IPS DF 6.9 (cell line): ENCODE data around the gene DISP3.

ENCODE experiments used
- DNase-seq: peaks from one replicate; pipeline ENCODE4 v3.0.0-alpha.2; 2013; ENCODE audit warnings: low read depth, low spot score
- H3K27ac ChIP-seq: one replicate; pipeline ENCODE4 v1.5.1; 2013; ENCODE audit warnings: low read length, control low read depth
- H3K27me3 ChIP-seq: 2 replicates; pipeline ENCODE4 v1.6.1; 2013; ENCODE audit warnings: mild to moderate bottlenecking, low read length; ENCODE audit not compliant: control insufficient read depth, insufficient read depth
- H3K36me3 ChIP-seq: 2 replicates; pipeline ENCODE4 v1.6.1; 2013; ENCODE audit warnings: low read length; ENCODE audit not compliant: control insufficient read depth, insufficient read depth
- H3K4me1 ChIP-seq: 2 replicates; pipeline ENCODE4 v1.6.1; 2013; ENCODE audit warnings: low read length; ENCODE audit not compliant: control insufficient read depth, insufficient read depth
- H3K4me3 ChIP-seq: 2 replicates; pipeline ENCODE4 v1.5.1; 2013; ENCODE audit warnings: mild to moderate bottlenecking, low read length
- H3K9me3 ChIP-seq: 2 replicates; pipeline ENCODE4 v1.6.1; 2013; ENCODE audit warnings: low read length, inconsistent platforms; ENCODE audit not compliant: control insufficient read depth, insufficient read depth
- whole genome bisulfite sequencing: extraction: QIAGEN DNeasy Blood & Tissue Kit; methylation state at CpG from one replicate; pipeline ENCODE4 v1.1.7; 2013; ENCODE audit warnings: mixed read lengths, missing lambda C conversion rate; ENCODE audit not compliant: insufficient read length, insufficient coverage; 5-methylcytosine and 5-hydroxymethylcytosine counted together

Gene DISP3

GRCh38 chr1:11473491-11474034 lies 5.4 kb upstream of the DISP3 start:
- H3K27me3 ChIP-seq, result peaks cover 1% of the 10 kb centered on the region; the same call in 1 of the 2 replicates
- H3K4me1 ChIP-seq, result no peaks in the 10 kb centered on the region
- no CpG with 5 or more reads among the region's 8 CpGs for WGBS
- H3K9me3 ChIP-seq, result no peaks in the 10 kb centered on the region
- peak; percentile 20 for DNase-seq
- no peaks in the 10 kb centered on the region for H3K36me3 ChIP-seq
- H3K27ac ChIP-seq, result no peak overlapping the region
- no peak overlapping the region for H3K4me3 ChIP-seq

GRCh38 chr1:11474826-11475225 lies 4.1 kb upstream of the DISP3 start:
- peaks cover 1% of the 10 kb centered on the region; the same call in 1 of the 2 replicates for H3K27me3 ChIP-seq
- no peak overlapping the region for H3K4me3 ChIP-seq
- no peaks in the 10 kb centered on the region for H3K36me3 ChIP-seq
- no peak for DNase-seq
- H3K9me3 ChIP-seq, result no peaks in the 10 kb centered on the region
- no peaks in the 10 kb centered on the region for H3K4me1 ChIP-seq
- no CpG with 5 or more reads among the region's 5 CpGs for WGBS
- no peak overlapping the region for H3K27ac ChIP-seq

- no CpG with 5 or more reads among the region's 4 CpGs for WGBS
- peaks cover 4% of the 10 kb centered on the region; the same call in 1 of the 2 replicates for H3K27me3 ChIP-seq
Observed at GRCh38 chr1:11475748-11476147, 3.2 kb upstream of the DISP3 start.

GRCh38 chr1:11479375-11479979 lies 522 bp downstream of the DISP3 start:
- no peaks in the 10 kb centered on the region for H3K9me3 ChIP-seq
- H3K4me1 ChIP-seq, result peaks cover 2% of the 10 kb centered on the region
- DNase-seq, result no peak
- H3K27me3 ChIP-seq, result peaks cover 3% of the 10 kb centered on the region; the same call in 1 of the 2 replicates
- peak overlapping the region; percentile 87 for H3K4me3 ChIP-seq
- no CpG with 5 or more reads among the region's 52 CpGs for WGBS
- no peaks in the 10 kb centered on the region for H3K36me3 ChIP-seq
- no peak overlapping the region for H3K27ac ChIP-seq

More at GRCh38 chr1:11475748-11476147, 3.2 kb upstream of the DISP3 start:
- Histone ChIP-seq H3K4me1 (peaks cover 2% of the 10 kb centered on the region), H3K36me3 (no peaks in the 10 kb centered on the region), H3K9me3 (no peaks in the 10 kb centered on the region), H3K27ac (no peak overlapping the region), H3K4me3 (no peak overlapping the region)
- no peak for DNase-seq

GRCh38 chr1:11481019-11481418 lies 2.1 kb downstream of the DISP3 start:
- peaks cover 3% of the 10 kb centered on the region; the same call in 1 of the 2 replicates for H3K27me3 ChIP-seq
- no peak overlapping the region for H3K27ac ChIP-seq
- no peaks in the 10 kb centered on the region for H3K36me3 ChIP-seq
- H3K9me3 ChIP-seq, result no peaks in the 10 kb centered on the region
- peaks cover 2% of the 10 kb centered on the region for H3K4me1 ChIP-seq
- H3K4me3 ChIP-seq, result no peak overlapping the region
- no CpG with 5 or more reads among the region's 4 CpGs for WGBS
- DNase-seq, result no peak

- peaks cover 2% of the 10 kb centered on the region for H3K4me1 ChIP-seq
- no peaks in the 10 kb centered on the region for H3K9me3 ChIP-seq
- H3K4me3 ChIP-seq, result no peak overlapping the region
- DNase-seq, result no peak
- no peak overlapping the region for H3K27ac ChIP-seq
- peaks cover 3% of the 10 kb centered on the region; the same call in 1 of the 2 replicates for H3K27me3 ChIP-seq
- no peaks in the 10 kb centered on the region for H3K36me3 ChIP-seq
Observed at GRCh38 chr1:11482198-11482597, 3.2 kb downstream of the DISP3 start.

- WGBS, result no CpG with 5 or more reads among the region's 18 CpGs
- no peaks in the 10 kb centered on the region for H3K9me3 ChIP-seq
- no peak for DNase-seq
- no peak overlapping the region for H3K4me3 ChIP-seq
- no peaks in the 10 kb centered on the region for H3K36me3 ChIP-seq
- H3K27ac ChIP-seq, result no peak overlapping the region
- peaks cover 3% of the 10 kb centered on the region; the same call in 1 of the 2 replicates for H3K27me3 ChIP-seq
- H3K4me1 ChIP-seq, result peaks cover 2% of the 10 kb centered on the region
Observed at GRCh38 chr1:11482701-11483479, 3.9 kb downstream of the DISP3 start.

- Histone ChIP-seq H3K4me1 (peaks cover 2% of the 10 kb centered on the region), H3K27me3 (peaks cover 3% of the 10 kb centered on the region; the same call in 1 of the 2 replicates), H3K27ac (no peak overlapping the region), H3K36me3 (no peaks in the 10 kb centered on the region), H3K9me3 (no peaks in the 10 kb centered on the region), H3K4me3 (no peak overlapping the region)
- no peak for DNase-seq
- WGBS, result no CpG with 5 or more reads among the region's 10 CpGs
Observed at GRCh38 chr1:11483581-11484320, 4.8 kb downstream of the DISP3 start.

- Histone ChIP-seq H3K36me3 (no peaks in the 10 kb centered on the region), H3K27me3 (peaks cover 3% of the 10 kb centered on the region; the same call in 1 of the 2 replicates), H3K4me3 (no peak overlapping the region), H3K4me1 (peaks cover 2% of the 10 kb centered on the region), H3K27ac (no peak overlapping the region), H3K9me3 (no peaks in the 10 kb centered on the region)
- DNase-seq, result no peak
- WGBS, result no CpG with 5 or more reads among the region's 7 CpGs
Observed at GRCh38 chr1:11484321-11484655, 5.3 kb downstream of the DISP3 start.

GRCh38 chr1:11485191-11485590 lies 6.2 kb downstream of the DISP3 start:
- Histone ChIP-seq H3K4me1 (peaks cover 1% of the 10 kb centered on the region), H3K36me3 (no peaks in the 10 kb centered on the region), H3K27me3 (peaks cover 2% of the 10 kb centered on the region; the same call in 1 of the 2 replicates), H3K9me3 (no peaks in the 10 kb centered on the region), H3K27ac (no peak overlapping the region), H3K4me3 (no peak overlapping the region)
- DNase-seq, result no peak
- no CpG with 5 or more reads among the region's 6 CpGs for WGBS
